Stomach (tissue), 4 donors: Measurements from ENCODE around the gene USP40.

Experiments used
- POLR2A ChIP-seq, 4 donors: fragments of 450-650 bp; IDR thresholded peaks; one replicate each; pipeline ENCODE4 v1.6.1; 2016; ENCODE audit warnings: antibody characterized with exemption in 4 of 4, control low read depth in 2 of 4, mild to moderate bottlenecking in 1 of 4, moderate library complexity in 1 of 4
- POLR2AphosphoS5 ChIP-seq, 3 donors: sonication (generic); formaldehyde crosslinking; IDR thresholded peaks; one replicate each; pipeline ENCODE4 v1.6.1; 2016; ENCODE audit warnings: antibody characterized with exemption in 3 of 3
- TF ChIP-seq, protein P1 (sequence below), 7 experiments: fragments of 450-650 bp in 4 of 7; fragments of 200-600 bp in 3 of 7; sonication (generic) in 3 of 7; IDR thresholded peaks; one replicate each; pipeline ENCODE4 v1.5.1; 2016 to 2019; ENCODE audit warnings: antibody characterized with exemption in 7 of 7, control low read depth in 2 of 7, mild to moderate bottlenecking in 1 of 7

DNA sequence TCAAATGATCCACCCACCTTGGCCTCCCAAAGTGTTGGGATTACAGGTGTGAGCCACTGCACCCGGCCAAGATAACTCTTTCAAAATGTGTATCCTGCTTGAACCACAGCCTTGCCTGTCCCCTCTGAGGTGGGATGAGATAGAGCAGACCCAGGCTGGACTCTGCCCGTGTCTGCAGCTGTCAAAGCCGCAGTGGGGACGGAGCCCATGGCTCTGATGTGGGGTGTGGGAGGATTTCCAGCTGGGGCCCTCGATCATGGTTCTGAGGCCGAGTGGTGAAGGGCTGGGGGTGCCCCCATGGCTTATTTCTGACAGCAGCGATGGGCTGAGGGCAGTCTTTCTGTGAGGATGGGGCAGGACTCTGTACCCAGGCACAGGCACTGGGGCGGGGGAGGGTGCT, 107.8 kb downstream of the USP40 start:
- TF ChIP-seq, protein P1, sequence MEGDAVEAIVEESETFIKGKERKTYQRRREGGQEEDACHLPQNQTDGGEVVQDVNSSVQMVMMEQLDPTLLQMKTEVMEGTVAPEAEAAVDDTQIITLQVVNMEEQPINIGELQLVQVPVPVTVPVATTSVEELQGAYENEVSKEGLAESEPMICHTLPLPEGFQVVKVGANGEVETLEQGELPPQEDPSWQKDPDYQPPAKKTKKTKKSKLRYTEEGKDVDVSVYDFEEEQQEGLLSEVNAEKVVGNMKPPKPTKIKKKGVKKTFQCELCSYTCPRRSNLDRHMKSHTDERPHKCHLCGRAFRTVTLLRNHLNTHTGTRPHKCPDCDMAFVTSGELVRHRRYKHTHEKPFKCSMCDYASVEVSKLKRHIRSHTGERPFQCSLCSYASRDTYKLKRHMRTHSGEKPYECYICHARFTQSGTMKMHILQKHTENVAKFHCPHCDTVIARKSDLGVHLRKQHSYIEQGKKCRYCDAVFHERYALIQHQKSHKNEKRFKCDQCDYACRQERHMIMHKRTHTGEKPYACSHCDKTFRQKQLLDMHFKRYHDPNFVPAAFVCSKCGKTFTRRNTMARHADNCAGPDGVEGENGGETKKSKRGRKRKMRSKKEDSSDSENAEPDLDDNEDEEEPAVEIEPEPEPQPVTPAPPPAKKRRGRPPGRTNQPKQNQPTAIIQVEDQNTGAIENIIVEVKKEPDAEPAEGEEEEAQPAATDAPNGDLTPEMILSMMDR (IDR thresholded peaks at IDR 0.05), result no peak
- no peak for TF ChIP-seq POLR2A (IDR thresholded peaks at IDR 0.05)
- no peak for TF ChIP-seq POLR2AphosphoS5 (IDR thresholded peaks at IDR 0.05)
